IMR-90 (cell line): ENCODE results near the gene ACOXL.

ENCODE experiments used
- BHLHE40 ChIP-seq: fragments of 150-350 bp; IDR thresholded peaks from 2 replicates; pipeline ENCODE4 v1.6.1; 2016; ENCODE audit warnings: mild to moderate bottlenecking, low read depth, low read length
- CEBPB ChIP-seq: IDR thresholded peaks from 2 replicates; pipeline ENCODE4 v1.6.1; 2012; ENCODE audit warnings: low read depth, low read length, improper control_type of control experiment
- CHD1 ChIP-seq: IDR thresholded peaks from 2 replicates; pipeline ENCODE4 v1.6.1; 2012; ENCODE audit warnings: low read depth, low read length, improper control_type of control experiment
- ELK1 ChIP-seq: fragments of 150-350 bp; IDR thresholded peaks from 2 replicates; pipeline ENCODE4 v1.6.1; 2016; ENCODE audit warnings: low read depth, mild to moderate bottlenecking, low read length, moderate library complexity, borderline replicate concordance
- MAFK ChIP-seq: IDR thresholded peaks from 2 replicates; pipeline ENCODE4 v1.6.1; 2012; ENCODE audit warnings: low read depth, low read length, improper control_type of control experiment
- MAZ ChIP-seq: IDR thresholded peaks from 2 replicates; pipeline ENCODE4 v1.6.1; 2012; ENCODE audit warnings: low read depth, mild to moderate bottlenecking, low read length, improper control_type of control experiment, moderate library complexity, borderline replicate concordance
- MXI1 ChIP-seq: IDR thresholded peaks from 2 replicates; pipeline ENCODE4 v1.6.1; 2012; ENCODE audit warnings: low read depth, mild to moderate bottlenecking, low read length, moderate library complexity, borderline replicate concordance
- POLR2A ChIP-seq: IDR thresholded peaks from 2 replicates; pipeline ENCODE4 v1.6.1; 2012; ENCODE audit warnings: mild to moderate bottlenecking, low read depth, low read length
- RAD21 ChIP-seq: IDR thresholded peaks from 2 replicates; pipeline ENCODE4 v1.6.1; 2012; ENCODE audit warnings: low read length, improper control_type of control experiment
- RCOR1 ChIP-seq: IDR thresholded peaks from 2 replicates; pipeline ENCODE4 v1.6.1; 2012; ENCODE audit warnings: mild to moderate bottlenecking, low read length, improper control_type of control experiment; ENCODE audit not compliant: insufficient replicate concordance
- RFX5 ChIP-seq: IDR thresholded peaks from 2 replicates; pipeline ENCODE4 v1.8.0; 2012; ENCODE audit warnings: low read depth, mild to moderate bottlenecking, low read length, moderate library complexity
- SMC3 ChIP-seq: fragments of 150-350 bp; IDR thresholded peaks from 2 replicates; pipeline ENCODE4 v1.6.1; 2016; ENCODE audit warnings: low read depth, mild to moderate bottlenecking, antibody characterized with exemption, low read length, moderate library complexity
- USF2 ChIP-seq: fragments of 150-350 bp; IDR thresholded peaks from 2 replicates; pipeline ENCODE4 v1.6.1; 2017; ENCODE audit warnings: mild to moderate bottlenecking, antibody characterized with exemption, low read length, low read depth
- TF ChIP-seq, protein P1 (sequence below): conservative IDR thresholded peaks from 2 replicates; pipeline ENCODE4 v1.5.1; 2012; ENCODE audit warnings: mild to moderate bottlenecking, low read depth, low read length, improper control_type of control experiment

DNA sequence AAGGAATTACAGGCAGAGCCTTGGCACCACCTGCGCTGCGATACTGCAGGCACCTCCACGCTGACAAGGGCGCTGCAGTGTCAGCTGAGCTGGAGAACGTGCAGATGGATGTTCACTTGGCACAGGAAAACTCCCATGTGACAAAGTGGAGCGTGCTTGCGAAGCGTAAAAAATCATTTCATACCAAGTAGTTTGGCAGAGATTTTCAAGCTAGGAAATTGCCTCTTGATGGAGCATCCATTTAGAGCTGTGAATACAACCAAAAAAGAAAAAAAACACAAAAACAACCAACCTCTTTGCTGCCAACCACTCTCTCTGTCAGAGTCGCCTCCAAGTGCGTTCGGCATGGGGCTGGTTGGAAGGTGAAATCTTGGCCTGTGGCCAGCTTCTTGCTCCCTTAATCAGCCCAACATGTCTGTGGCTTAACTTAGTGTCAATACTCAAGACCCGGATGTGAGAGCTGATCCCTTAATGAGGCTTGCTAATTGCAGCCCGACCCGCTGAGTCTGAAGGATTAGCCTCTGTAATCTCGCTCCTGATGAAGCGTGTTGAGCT lies 38.1 kb downstream of the ACOXL start:
- TF ChIP-seq SMC3 (no peak), RFX5 (no peak), MAZ (no peak), USF2 (no peak), RCOR1 (no peak), BHLHE40 (no peak), MAFK (no peak), POLR2A (no peak), RAD21 (no peak), CEBPB (no peak), ELK1 (no peak), MXI1 (no peak), CHD1 (no peak)
- TF ChIP-seq, protein P1, sequence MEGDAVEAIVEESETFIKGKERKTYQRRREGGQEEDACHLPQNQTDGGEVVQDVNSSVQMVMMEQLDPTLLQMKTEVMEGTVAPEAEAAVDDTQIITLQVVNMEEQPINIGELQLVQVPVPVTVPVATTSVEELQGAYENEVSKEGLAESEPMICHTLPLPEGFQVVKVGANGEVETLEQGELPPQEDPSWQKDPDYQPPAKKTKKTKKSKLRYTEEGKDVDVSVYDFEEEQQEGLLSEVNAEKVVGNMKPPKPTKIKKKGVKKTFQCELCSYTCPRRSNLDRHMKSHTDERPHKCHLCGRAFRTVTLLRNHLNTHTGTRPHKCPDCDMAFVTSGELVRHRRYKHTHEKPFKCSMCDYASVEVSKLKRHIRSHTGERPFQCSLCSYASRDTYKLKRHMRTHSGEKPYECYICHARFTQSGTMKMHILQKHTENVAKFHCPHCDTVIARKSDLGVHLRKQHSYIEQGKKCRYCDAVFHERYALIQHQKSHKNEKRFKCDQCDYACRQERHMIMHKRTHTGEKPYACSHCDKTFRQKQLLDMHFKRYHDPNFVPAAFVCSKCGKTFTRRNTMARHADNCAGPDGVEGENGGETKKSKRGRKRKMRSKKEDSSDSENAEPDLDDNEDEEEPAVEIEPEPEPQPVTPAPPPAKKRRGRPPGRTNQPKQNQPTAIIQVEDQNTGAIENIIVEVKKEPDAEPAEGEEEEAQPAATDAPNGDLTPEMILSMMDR = no peak
